T-helper 2 cell treated with Interferon-gamma antibody and Interleukin-4, amounts not matched to agents 5 μg/mL and 100 μg/mL, for 36 hours (primary cell): ENCODE measurements around the gene TNN.
A peak's percentile ranks its signal among the peaks of the same experiment; 100 is the strongest.

Experiments
- DNase-seq: peaks from one replicate; pipeline ENCODE4 v3.0.0; 2021; ENCODE audit warnings: low spot score
- H3K27ac Mint-ChIP-seq: one replicate; pipeline ENCODE4 v1.8.0; 2021; ENCODE audit warnings: mild to moderate bottlenecking, mixed read lengths
- H3K27me3 Mint-ChIP-seq: one replicate; pipeline ENCODE4 v1.8.0; 2021; ENCODE audit warnings: low read depth, mixed read lengths
- H3K36me3 Mint-ChIP-seq: one replicate; pipeline ENCODE4 v1.8.0; 2021; ENCODE audit warnings: low read depth, mixed read lengths
- H3K4me1 Mint-ChIP-seq: one replicate; pipeline ENCODE4 v1.8.0; 2021; ENCODE audit warnings: low read depth, mixed read lengths
- H3K4me3 Mint-ChIP-seq: one replicate; pipeline ENCODE4 v1.8.0; 2022; ENCODE audit warnings: mild to moderate bottlenecking, moderate library complexity, mixed read lengths
- H3K9me3 Mint-ChIP-seq: one replicate; pipeline ENCODE4 v1.8.0; 2021; ENCODE audit warnings: mixed read lengths

Gene TNN

GRCh38 chr1:175045097-175045496, 22.5 kb upstream of the TNN start:
- Mint-ChIP-seq H3K36me3 (no peaks in the 10 kb centered on the region), H3K4me3 (no peak overlapping the region), H3K4me1 (no peaks in the 10 kb centered on the region), H3K9me3 (no peaks in the 10 kb centered on the region), H3K27ac (no peak overlapping the region), H3K27me3 (peaks cover 34% of the 10 kb centered on the region)
- no peak for DNase-seq

- no peak for DNase-seq
- Mint-ChIP-seq H3K4me3 (no peak overlapping the region), H3K27me3 (peaks cover 34% of the 10 kb centered on the region), H3K9me3 (no peaks in the 10 kb centered on the region), H3K4me1 (no peaks in the 10 kb centered on the region), H3K36me3 (no peaks in the 10 kb centered on the region), H3K27ac (no peak overlapping the region)
Measured at GRCh38 chr1:175045519-175045918, 22.1 kb upstream of the TNN start.

DNA sequence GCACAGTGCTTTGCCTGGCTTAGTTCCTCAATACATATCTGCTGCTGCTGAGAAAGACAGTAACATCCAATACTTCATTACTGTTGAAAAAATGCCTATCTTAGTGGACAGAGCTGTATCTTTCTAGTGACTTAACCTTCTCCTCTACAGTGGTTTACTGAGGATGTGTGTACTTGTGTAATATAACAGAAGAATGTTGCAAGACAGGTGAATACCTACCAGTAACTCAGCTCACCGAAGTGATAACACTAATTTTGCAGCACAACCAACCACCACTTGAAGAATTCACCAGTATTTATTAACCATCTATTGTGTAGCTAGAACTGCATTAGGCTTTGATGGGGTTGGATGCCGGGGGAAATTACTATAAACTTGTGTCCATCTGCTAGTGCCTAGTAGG, 16.6 kb upstream of the TNN start:
- H3K9me3 Mint-ChIP-seq = no peaks in the 10 kb centered on the region
- H3K4me3 Mint-ChIP-seq = no peak overlapping the region
- H3K36me3 Mint-ChIP-seq = no peaks in the 10 kb centered on the region
- peaks cover 31% of the 10 kb centered on the region for H3K27me3 Mint-ChIP-seq
- no peak overlapping the region for H3K27ac Mint-ChIP-seq
- no peak for DNase-seq
- no peaks in the 10 kb centered on the region for H3K4me1 Mint-ChIP-seq

DNA sequence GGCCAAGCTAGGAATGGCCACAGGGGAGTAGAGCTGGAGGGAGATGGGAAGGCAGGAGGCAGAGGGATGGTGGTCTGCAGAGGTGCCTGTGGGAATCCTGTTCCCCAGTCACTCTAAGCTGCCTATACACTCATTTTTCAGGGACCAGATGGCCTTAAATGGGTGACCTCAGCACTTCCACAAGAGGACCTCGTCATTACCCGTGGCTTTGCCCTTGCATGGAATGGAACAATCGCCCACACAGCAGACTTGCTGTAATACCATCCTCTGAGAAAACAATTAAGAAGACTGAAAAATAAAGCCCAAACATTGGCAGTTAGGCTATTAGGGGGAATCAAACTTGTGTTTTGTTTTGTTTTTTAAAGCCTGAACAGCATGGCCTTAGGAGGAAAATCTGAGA, 12.9 kb upstream of the TNN start:
- Mint-ChIP-seq H3K27me3 (peaks cover 21% of the 10 kb centered on the region), H3K27ac (no peak overlapping the region), H3K4me1 (peaks cover 6% of the 10 kb centered on the region), H3K9me3 (no peaks in the 10 kb centered on the region), H3K36me3 (no peaks in the 10 kb centered on the region), H3K4me3 (no peak overlapping the region)
- DNase-seq = no peak

- Mint-ChIP-seq H3K4me1 (peaks cover 5% of the 10 kb centered on the region), H3K9me3 (no peaks in the 10 kb centered on the region), H3K27me3 (peaks cover 28% of the 10 kb centered on the region), H3K27ac (no peak overlapping the region), H3K36me3 (no peaks in the 10 kb centered on the region), H3K4me3 (no peak overlapping the region)
- no peak for DNase-seq
Measured at GRCh38 chr1:175062339-175062738, 5.3 kb upstream of the TNN start.

GRCh38 chr1:175062858-175063257, 4.8 kb upstream of the TNN start:
- no peak for DNase-seq
- Mint-ChIP-seq H3K27ac (no peak overlapping the region), H3K9me3 (no peaks in the 10 kb centered on the region), H3K4me3 (no peak overlapping the region), H3K27me3 (peaks cover 26% of the 10 kb centered on the region), H3K36me3 (no peaks in the 10 kb centered on the region), H3K4me1 (no peaks in the 10 kb centered on the region)

DNA sequence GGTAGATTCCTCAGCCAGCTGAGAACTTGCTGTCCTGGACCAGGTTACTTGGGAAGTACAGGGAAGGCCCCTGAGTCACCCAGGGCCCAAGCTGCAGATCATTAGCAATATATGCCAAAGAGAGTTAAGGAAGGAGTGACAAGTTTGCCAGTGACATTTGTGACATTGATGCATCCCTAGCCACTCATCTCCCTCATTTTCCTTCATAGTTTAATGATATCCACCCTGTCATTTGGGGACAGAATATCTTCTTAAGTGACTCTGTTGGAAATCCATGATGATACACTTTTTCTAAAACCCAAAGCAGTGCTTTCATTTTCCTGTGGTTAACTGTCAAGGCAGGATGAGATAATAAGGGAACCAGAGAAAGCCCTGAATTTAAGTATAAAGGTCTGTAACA, 3.2 kb downstream of the TNN start:
- Mint-ChIP-seq H3K9me3 (no peaks in the 10 kb centered on the region), H3K27ac (no peak overlapping the region), H3K4me3 (no peak overlapping the region), H3K27me3 (peaks cover 21% of the 10 kb centered on the region), H3K4me1 (peaks cover 25% of the 10 kb centered on the region), H3K36me3 (no peaks in the 10 kb centered on the region)
- DNase-seq = no peak

GRCh38 chr1:175071276-175071943, 3.8 kb downstream of the TNN start:
- H3K4me3 Mint-ChIP-seq = no peak overlapping the region
- peaks cover 16% of the 10 kb centered on the region for H3K27me3 Mint-ChIP-seq
- H3K36me3 Mint-ChIP-seq = no peaks in the 10 kb centered on the region
- no peak for DNase-seq
- peaks cover 26% of the 10 kb centered on the region for H3K4me1 Mint-ChIP-seq
- no peaks in the 10 kb centered on the region for H3K9me3 Mint-ChIP-seq
- H3K27ac Mint-ChIP-seq = no peak overlapping the region

- Mint-ChIP-seq H3K4me1 (peaks cover 26% of the 10 kb centered on the region), H3K27me3 (peaks cover 10% of the 10 kb centered on the region), H3K27ac (no peak overlapping the region), H3K9me3 (no peaks in the 10 kb centered on the region), H3K36me3 (no peaks in the 10 kb centered on the region), H3K4me3 (peak overlapping the region; percentile 75)
- peak; percentile 43 for DNase-seq
Measured at GRCh38 chr1:175072099-175072951, 4.7 kb downstream of the TNN start.

GRCh38 chr1:175073061-175073460, 5.4 kb downstream of the TNN start:
- no peak overlapping the region for H3K27ac Mint-ChIP-seq
- peaks cover 26% of the 10 kb centered on the region for H3K4me1 Mint-ChIP-seq
- no peaks in the 10 kb centered on the region for H3K36me3 Mint-ChIP-seq
- H3K9me3 Mint-ChIP-seq = no peaks in the 10 kb centered on the region
- peaks cover 10% of the 10 kb centered on the region for H3K27me3 Mint-ChIP-seq
- H3K4me3 Mint-ChIP-seq = no peak overlapping the region
- no peak for DNase-seq

DNA sequence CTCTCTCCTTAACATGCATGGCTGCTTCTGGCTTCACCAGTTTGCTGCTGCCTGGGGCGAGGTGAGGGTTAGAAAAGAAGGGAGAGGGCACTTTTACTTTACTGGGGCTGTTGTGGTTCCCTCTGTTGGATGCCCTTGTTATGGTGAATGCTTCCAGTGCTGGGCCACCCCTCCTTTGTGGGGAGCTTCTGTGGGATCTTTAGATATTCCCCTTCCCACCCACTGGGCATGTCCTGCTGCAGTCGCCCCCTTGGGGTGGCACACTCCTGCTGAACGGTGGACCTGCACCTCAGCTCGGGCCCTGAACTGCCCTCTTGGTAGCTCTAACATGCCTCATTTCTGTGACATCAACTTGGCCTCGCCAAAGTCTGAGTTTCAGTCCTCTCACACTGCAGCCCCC, 6.0 kb downstream of the TNN start:
- peaks cover 10% of the 10 kb centered on the region for H3K27me3 Mint-ChIP-seq
- no peak for DNase-seq
- peaks cover 26% of the 10 kb centered on the region for H3K4me1 Mint-ChIP-seq
- H3K27ac Mint-ChIP-seq = no peak overlapping the region
- H3K36me3 Mint-ChIP-seq = no peaks in the 10 kb centered on the region
- H3K4me3 Mint-ChIP-seq = no peak overlapping the region
- no peaks in the 10 kb centered on the region for H3K9me3 Mint-ChIP-seq

DNA sequence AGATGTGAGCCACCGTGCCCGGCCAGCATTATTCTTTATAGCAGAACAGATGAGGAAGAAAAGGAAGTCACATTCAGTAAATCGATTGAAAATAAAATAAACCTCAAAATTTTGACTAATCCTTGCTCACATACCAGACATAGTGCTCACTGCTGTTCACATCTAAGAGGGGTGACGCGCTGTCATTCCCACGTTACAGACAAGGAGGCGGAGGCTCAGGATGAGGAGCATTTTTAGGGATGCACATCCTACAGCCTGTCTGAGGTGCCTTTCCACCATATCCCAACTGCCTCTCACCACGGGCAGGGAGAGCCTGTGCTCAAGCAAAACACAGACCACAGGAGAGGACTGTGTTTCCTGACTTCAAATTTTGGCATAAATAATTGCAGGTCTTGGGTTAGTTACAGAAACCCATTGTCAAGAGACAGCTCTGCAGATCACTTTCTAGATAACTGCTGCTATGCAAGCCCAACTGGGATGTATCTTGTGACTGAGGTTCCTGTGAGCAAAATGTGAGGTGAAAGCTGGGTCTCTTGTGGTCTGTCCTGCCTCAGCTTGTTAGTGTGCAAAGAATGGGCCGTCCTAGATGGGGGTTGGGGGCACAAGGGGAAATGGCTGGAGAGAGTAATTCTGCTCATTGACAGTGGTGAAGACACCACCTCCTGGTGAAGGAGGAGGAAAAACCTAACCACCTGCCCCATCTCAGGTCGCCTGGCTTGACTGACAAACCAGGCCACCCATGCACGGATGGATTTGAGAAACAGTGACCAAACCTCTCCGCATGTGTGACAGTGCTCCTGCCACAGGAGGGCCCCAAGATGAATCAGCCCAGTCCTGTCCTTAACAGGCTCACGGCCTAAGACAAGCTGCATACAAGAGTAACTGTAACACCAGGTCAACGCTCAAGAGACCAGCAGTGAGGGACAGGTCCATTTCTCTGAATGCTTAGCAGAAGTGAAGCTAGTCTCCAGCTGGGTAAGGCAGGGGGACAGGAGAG, 8.2 kb downstream of the TNN start:
- peaks cover 26% of the 10 kb centered on the region for H3K4me1 Mint-ChIP-seq
- no peaks in the 10 kb centered on the region for H3K36me3 Mint-ChIP-seq
- no peaks in the 10 kb centered on the region for H3K9me3 Mint-ChIP-seq
- DNase-seq = no peak
- H3K27me3 Mint-ChIP-seq = no peaks in the 10 kb centered on the region
- no peak overlapping the region for H3K4me3 Mint-ChIP-seq
- no peak overlapping the region for H3K27ac Mint-ChIP-seq

DNA sequence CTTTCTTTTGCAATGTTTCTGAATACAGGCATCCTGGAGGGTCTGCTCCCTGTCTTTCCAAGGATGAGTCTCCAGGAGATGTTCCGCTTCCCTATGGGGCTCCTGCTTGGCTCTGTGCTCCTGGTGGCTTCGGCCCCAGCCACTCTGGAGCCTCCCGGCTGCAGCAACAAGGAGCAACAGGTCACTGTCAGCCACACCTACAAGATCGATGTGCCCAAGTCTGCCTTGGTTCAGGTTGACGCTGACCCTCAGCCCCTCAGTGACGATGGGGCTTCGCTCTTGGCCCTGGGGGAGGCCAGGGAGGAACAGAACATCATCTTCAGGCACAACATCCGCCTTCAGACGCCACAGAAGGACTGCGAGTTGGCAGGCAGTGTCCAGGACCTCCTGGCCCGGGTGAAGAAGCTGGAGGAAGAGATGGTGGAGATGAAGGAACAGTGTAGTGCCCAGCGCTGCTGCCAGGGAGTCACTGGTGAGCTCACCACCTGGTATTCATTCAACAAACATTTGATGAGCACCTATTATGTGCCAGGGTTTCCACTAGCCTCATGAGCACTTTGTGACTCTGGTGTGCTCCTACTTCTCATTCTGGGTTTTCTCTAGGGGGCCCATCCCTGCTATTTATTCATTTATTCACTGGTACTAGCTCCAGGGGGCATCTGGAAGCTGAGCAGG, 9.9 kb downstream of the TNN start:
- no peaks in the 10 kb centered on the region for H3K9me3 Mint-ChIP-seq
- H3K36me3 Mint-ChIP-seq = no peaks in the 10 kb centered on the region
- no peak overlapping the region for H3K27ac Mint-ChIP-seq
- no peak for DNase-seq
- no peak overlapping the region for H3K4me3 Mint-ChIP-seq
- peaks cover 9% of the 10 kb centered on the region for H3K4me1 Mint-ChIP-seq
- peaks cover 3% of the 10 kb centered on the region for H3K27me3 Mint-ChIP-seq
